GM12878 (cell line): ENCODE measurements around the gene TMEM53. TPM values are rescaled to one million over a fixed set of nuclear protein-coding genes. Genes with fewer than 3 reads are reported as not detected.

Experiments
- polyA plus RNA-seq, 11 experiments: library from polyadenylated mRNA; depleted of rRNA in 4 of 11; unstranded in 6 of 11; stranded (reverse) in 5 of 11; fragments of >200 nt; fragmentation: Nextera tagmentation in 4 of 11; fragmentation: Illumina TruSeq in 1 of 11; extraction: Ambion mirVana in 4 of 11; extraction: Trizol in 1 of 11; gene quantifications; 1 replicate in 1 of 11; 2 replicates in 10 of 11; pipeline versions ENCODE4 v1.2.1 to v1.2.3, GENCODE V29; 2011 to 2016; ENCODE audit warnings: inconsistent platforms in 2 of 11, missing spikeins in 2 of 11, low read depth in 1 of 11
- small RNA-seq: library from RNA; depleted of rRNA; stranded (forward); fragments of <200 nt; gene quantifications from one replicate; pipeline ENCODE3, GENCODE V24; 2014
- total RNA-seq, 4 experiments: library from RNA; depleted of rRNA in 3 of 4; stranded (reverse); fragments of >200 nt in 3 of 4; fragmentation: Illumina TruSeq in 1 of 4; extraction: Trizol in 1 of 4; gene quantifications; 2 replicates each; pipeline versions ENCODE4 v1.2.1 to v1.2.3, GENCODE V29; 2013 to 2021

The TMEM53 gene
- total and polyA plus RNA-seq, 10 of the 15 experiments (the other 5 are each of a cell fraction or from before 2014, with no cell fraction given): 3.1 to 23.9 (median 11.1) TPM

Small RNAs within 50 kb of the gene (small RNA-seq; reads per million reads assigned to genes)
- 367 reads per million, percentile 99 among the genes with 10 or more reads in this experiment for gene RNU5F-1

Other genes with a start within 250 kb of the TMEM53 start
Only the 7 nearest of the 9 such genes appear.
- gene ARMH1, start 233 bp upstream of the TMEM53 start, total RNA-seq (2014; rRNA removed): 17.1 and 26.5 TPM in 2 replicates
- 8.5 and 10.3 TPM in 2 replicates for gene ARMH1, start 233 bp upstream of the TMEM53 start, total RNA-seq (2014; rRNA removed; fragmentation: Illumina TruSeq; extraction: Trizol)
- gene ARMH1, start 233 bp upstream of the TMEM53 start, total RNA-seq (2021): 15.9 and 18.1 TPM in 2 replicates
- gene ARMH1, start 233 bp upstream of the TMEM53 start, polyA plus RNA-seq (2011; rRNA removed): 1.7 and 2.6 TPM in 2 replicates
- 3.8 and 8.3 TPM in 2 replicates for gene ARMH1, start 233 bp upstream of the TMEM53 start, polyA plus RNA-seq (2014; fragmentation: Illumina TruSeq; extraction: Trizol)
- gene ARMH1, start 233 bp upstream of the TMEM53 start, polyA plus RNA-seq (2014; fragmentation: Nextera tagmentation; extraction: Ambion mirVana): 1 to 10 TPM in 1 of 2 experiments, under 1 TPM in 1; 0.93 to 1.8 TPM
- gene ARMH1, start 233 bp upstream of the TMEM53 start, polyA plus RNA-seq (2014; rRNA removed): 43.9 and 45.9 TPM in 2 replicates
- 1 to 10 TPM; 5.6 to 8.1 TPM for gene ARMH1, start 233 bp upstream of the TMEM53 start, polyA plus RNA-seq (2016; fragmentation: Nextera tagmentation; extraction: Ambion mirVana)
- gene RNU5D-1, start 56.7 kb upstream of the TMEM53 start, total RNA-seq (2014; rRNA removed): not detected in 2 replicates
- gene RNU5D-1, start 56.7 kb upstream of the TMEM53 start, total RNA-seq (2014; rRNA removed; fragmentation: Illumina TruSeq; extraction: Trizol): not detected in 2 replicates
- not detected in 2 replicates for gene RNU5D-1, start 56.7 kb upstream of the TMEM53 start, total RNA-seq (2021)
- gene RNU5D-1, start 56.7 kb upstream of the TMEM53 start, polyA plus RNA-seq (2011; rRNA removed): not detected in 2 replicates
- gene RNU5D-1, start 56.7 kb upstream of the TMEM53 start, polyA plus RNA-seq (2014; fragmentation: Illumina TruSeq; extraction: Trizol): not detected in 2 replicates
- not detected for gene RNU5D-1, start 56.7 kb upstream of the TMEM53 start, polyA plus RNA-seq (2014; fragmentation: Nextera tagmentation; extraction: Ambion mirVana)
- gene RNU5D-1, start 56.7 kb upstream of the TMEM53 start, polyA plus RNA-seq (2014; rRNA removed): not detected in 2 replicates
- gene RNU5D-1, start 56.7 kb upstream of the TMEM53 start, polyA plus RNA-seq (2016; fragmentation: Nextera tagmentation; extraction: Ambion mirVana): not detected
- 73.1 and 78.7 TPM in 2 replicates for gene KIF2C, start 65.4 kb upstream of the TMEM53 start, total RNA-seq (2014; rRNA removed)
- 80.7 and 85.6 TPM in 2 replicates for gene KIF2C, start 65.4 kb upstream of the TMEM53 start, total RNA-seq (2014; rRNA removed; fragmentation: Illumina TruSeq; extraction: Trizol)
- 75.0 and 81.9 TPM in 2 replicates for gene KIF2C, start 65.4 kb upstream of the TMEM53 start, total RNA-seq (2021)
- gene KIF2C, start 65.4 kb upstream of the TMEM53 start, polyA plus RNA-seq (2011; rRNA removed): 95.0 and 97.8 TPM in 2 replicates
- 88.9 and 99.3 TPM in 2 replicates for gene KIF2C, start 65.4 kb upstream of the TMEM53 start, polyA plus RNA-seq (2014; fragmentation: Illumina TruSeq; extraction: Trizol)
- 10 to 100 TPM; 42.3 to 45.5 TPM for gene KIF2C, start 65.4 kb upstream of the TMEM53 start, polyA plus RNA-seq (2014; fragmentation: Nextera tagmentation; extraction: Ambion mirVana)
- gene KIF2C, start 65.4 kb upstream of the TMEM53 start, polyA plus RNA-seq (2014; rRNA removed): 70.8 and 75.1 TPM in 2 replicates
- gene KIF2C, start 65.4 kb upstream of the TMEM53 start, polyA plus RNA-seq (2016; fragmentation: Nextera tagmentation; extraction: Ambion mirVana): 100 to 1,000 TPM in 1 of 2 experiments, 10 to 100 TPM in 1; 99.3 to 104 TPM
- gene RPS8, start 101.1 kb upstream of the TMEM53 start, total RNA-seq (2014; rRNA removed): 3,351 and 3,453 TPM in 2 replicates
- 3,065 and 3,117 TPM in 2 replicates for gene RPS8, start 101.1 kb upstream of the TMEM53 start, total RNA-seq (2014; rRNA removed; fragmentation: Illumina TruSeq; extraction: Trizol)
- 3,050 and 3,180 TPM in 2 replicates for gene RPS8, start 101.1 kb upstream of the TMEM53 start, total RNA-seq (2021)
- 2,404 and 2,482 TPM in 2 replicates for gene RPS8, start 101.1 kb upstream of the TMEM53 start, polyA plus RNA-seq (2011; rRNA removed)
- gene RPS8, start 101.1 kb upstream of the TMEM53 start, polyA plus RNA-seq (2014; fragmentation: Illumina TruSeq; extraction: Trizol): 1,912 and 2,704 TPM in 2 replicates
- 1,000 to 10,000 TPM; 2,238 to 3,059 TPM for gene RPS8, start 101.1 kb upstream of the TMEM53 start, polyA plus RNA-seq (2014; fragmentation: Nextera tagmentation; extraction: Ambion mirVana)
- gene RPS8, start 101.1 kb upstream of the TMEM53 start, polyA plus RNA-seq (2014; rRNA removed): 3,141 and 3,461 TPM in 2 replicates
- 1,000 to 10,000 TPM; 1,296 to 1,343 TPM for gene RPS8, start 101.1 kb upstream of the TMEM53 start, polyA plus RNA-seq (2016; fragmentation: Nextera tagmentation; extraction: Ambion mirVana)
- 0.65 and 0.85 TPM in 2 replicates for gene BEST4, start 113.7 kb upstream of the TMEM53 start, total RNA-seq (2014; rRNA removed)
- 0.40 and 0.46 TPM in 2 replicates for gene BEST4, start 113.7 kb upstream of the TMEM53 start, total RNA-seq (2014; rRNA removed; fragmentation: Illumina TruSeq; extraction: Trizol)
- 1.3 and 1.5 TPM in 2 replicates for gene BEST4, start 113.7 kb upstream of the TMEM53 start, total RNA-seq (2021)
- 0.08 TPM in 1 of 2 replicates, not detected in the other for gene BEST4, start 113.7 kb upstream of the TMEM53 start, polyA plus RNA-seq (2011; rRNA removed)
- 0.38 and 0.73 TPM in 2 replicates for gene BEST4, start 113.7 kb upstream of the TMEM53 start, polyA plus RNA-seq (2014; fragmentation: Illumina TruSeq; extraction: Trizol)
- under 1 TPM; 0.06 to 0.20 TPM for gene BEST4, start 113.7 kb upstream of the TMEM53 start, polyA plus RNA-seq (2014; fragmentation: Nextera tagmentation; extraction: Ambion mirVana)
- gene BEST4, start 113.7 kb upstream of the TMEM53 start, polyA plus RNA-seq (2014; rRNA removed): 0.76 and 0.94 TPM in 2 replicates
- under 1 TPM; 0.43 to 0.98 TPM for gene BEST4, start 113.7 kb upstream of the TMEM53 start, polyA plus RNA-seq (2016; fragmentation: Nextera tagmentation; extraction: Ambion mirVana)
- gene PLK3, start 125.9 kb upstream of the TMEM53 start, total RNA-seq (2014; rRNA removed): 19.9 and 23.1 TPM in 2 replicates
- 8.1 and 9.0 TPM in 2 replicates for gene PLK3, start 125.9 kb upstream of the TMEM53 start, total RNA-seq (2014; rRNA removed; fragmentation: Illumina TruSeq; extraction: Trizol)
- gene PLK3, start 125.9 kb upstream of the TMEM53 start, total RNA-seq (2021): 16.5 and 20.9 TPM in 2 replicates
- gene PLK3, start 125.9 kb upstream of the TMEM53 start, polyA plus RNA-seq (2011; rRNA removed): 6.4 and 11.6 TPM in 2 replicates
- 5.4 and 9.3 TPM in 2 replicates for gene PLK3, start 125.9 kb upstream of the TMEM53 start, polyA plus RNA-seq (2014; fragmentation: Illumina TruSeq; extraction: Trizol)
- gene PLK3, start 125.9 kb upstream of the TMEM53 start, polyA plus RNA-seq (2014; fragmentation: Nextera tagmentation; extraction: Ambion mirVana): 1 to 10 TPM; 1.5 to 1.9 TPM
- 23.2 and 29.2 TPM in 2 replicates for gene PLK3, start 125.9 kb upstream of the TMEM53 start, polyA plus RNA-seq (2014; rRNA removed)
- gene PLK3, start 125.9 kb upstream of the TMEM53 start, polyA plus RNA-seq (2016; fragmentation: Nextera tagmentation; extraction: Ambion mirVana): 10 to 100 TPM; 12.5 to 17.5 TPM
- not detected in 2 replicates for gene DYNLT4, start 132.9 kb upstream of the TMEM53 start, total RNA-seq (2014; rRNA removed)
- not detected in 2 replicates for gene DYNLT4, start 132.9 kb upstream of the TMEM53 start, total RNA-seq (2014; rRNA removed; fragmentation: Illumina TruSeq; extraction: Trizol)
- 0.28 and 0.45 TPM in 2 replicates for gene DYNLT4, start 132.9 kb upstream of the TMEM53 start, total RNA-seq (2021)
- not detected in 2 replicates for gene DYNLT4, start 132.9 kb upstream of the TMEM53 start, polyA plus RNA-seq (2011; rRNA removed)
- gene DYNLT4, start 132.9 kb upstream of the TMEM53 start, polyA plus RNA-seq (2014; fragmentation: Illumina TruSeq; extraction: Trizol): not detected in 2 replicates
- gene DYNLT4, start 132.9 kb upstream of the TMEM53 start, polyA plus RNA-seq (2014; fragmentation: Nextera tagmentation; extraction: Ambion mirVana): not detected
- gene DYNLT4, start 132.9 kb upstream of the TMEM53 start, polyA plus RNA-seq (2014; rRNA removed): not detected in 2 replicates
- under 1 TPM in 1 of 2 experiments, not detected in 1; 0.23 TPM for gene DYNLT4, start 132.9 kb upstream of the TMEM53 start, polyA plus RNA-seq (2016; fragmentation: Nextera tagmentation; extraction: Ambion mirVana)